Uterine smooth muscle cell (primary cell): ENCODE results near the gene LRRC28. TPM values are rescaled to one million over a fixed set of nuclear protein-coding genes. Genes with fewer than 3 reads are reported as not detected.

Source experiments
- total RNA-seq: library from RNA; depleted of rRNA; stranded (reverse); fragments of >200 nt; gene quantifications from 2 replicates; pipeline ENCODE4 v1.2.3, GENCODE V29; 2014

Gene LRRC28
- total RNA-seq = 13.4 and 21.7 TPM in 2 replicates

GRCh38 chr15:99250857-99251841 lies at the start of gene LRRC28:
LRRC28 (plus strand) TSS chr15:99251481; CDS start chr15:99255958, 4,477 bp downstream.

GRCh38 chr15:99249270-99249841 lies 1.9 kb upstream of the LRRC28 start, which contains the start of gene TTC23:
TTC23 (minus strand) TSS chr15:99249581; CDS start chr15:99228712, 20,869 bp downstream.

Other genes starting within 250 kb of the LRRC28 start
- gene PGPEP1L, start 243.7 kb upstream of the LRRC28 start, total RNA-seq = not detected in 2 replicates
- gene SYNM, start 146.4 kb upstream of the LRRC28 start, total RNA-seq = 4.0 and 6.9 TPM in 2 replicates
- 22.0 and 24.1 TPM in 2 replicates for gene TTC23, start 1.9 kb upstream of the LRRC28 start, total RNA-seq